ENCODE data around the gene LLGL1.

DNA sequence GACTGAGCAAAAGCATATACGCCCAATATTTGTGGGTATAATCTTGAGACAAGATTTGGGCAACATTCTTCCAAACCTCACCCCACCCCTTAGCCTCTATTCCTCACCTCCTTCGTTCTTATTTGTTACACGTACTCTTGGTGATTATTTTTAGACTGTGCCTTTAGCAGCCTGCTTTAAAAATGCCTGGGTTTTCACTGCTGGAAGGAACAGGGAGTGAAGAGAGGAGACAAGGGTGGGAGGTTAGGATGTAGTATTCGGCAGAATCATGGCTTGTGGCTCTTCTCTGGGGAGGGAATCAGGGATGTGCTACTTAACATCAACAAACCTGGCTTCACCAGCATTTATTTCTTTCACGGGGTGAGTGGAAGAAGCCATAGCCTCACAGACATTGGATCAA, 30.2 kb upstream of the LLGL1 start:
- TF ChIP-seq, protein P1, sequence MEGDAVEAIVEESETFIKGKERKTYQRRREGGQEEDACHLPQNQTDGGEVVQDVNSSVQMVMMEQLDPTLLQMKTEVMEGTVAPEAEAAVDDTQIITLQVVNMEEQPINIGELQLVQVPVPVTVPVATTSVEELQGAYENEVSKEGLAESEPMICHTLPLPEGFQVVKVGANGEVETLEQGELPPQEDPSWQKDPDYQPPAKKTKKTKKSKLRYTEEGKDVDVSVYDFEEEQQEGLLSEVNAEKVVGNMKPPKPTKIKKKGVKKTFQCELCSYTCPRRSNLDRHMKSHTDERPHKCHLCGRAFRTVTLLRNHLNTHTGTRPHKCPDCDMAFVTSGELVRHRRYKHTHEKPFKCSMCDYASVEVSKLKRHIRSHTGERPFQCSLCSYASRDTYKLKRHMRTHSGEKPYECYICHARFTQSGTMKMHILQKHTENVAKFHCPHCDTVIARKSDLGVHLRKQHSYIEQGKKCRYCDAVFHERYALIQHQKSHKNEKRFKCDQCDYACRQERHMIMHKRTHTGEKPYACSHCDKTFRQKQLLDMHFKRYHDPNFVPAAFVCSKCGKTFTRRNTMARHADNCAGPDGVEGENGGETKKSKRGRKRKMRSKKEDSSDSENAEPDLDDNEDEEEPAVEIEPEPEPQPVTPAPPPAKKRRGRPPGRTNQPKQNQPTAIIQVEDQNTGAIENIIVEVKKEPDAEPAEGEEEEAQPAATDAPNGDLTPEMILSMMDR (IDR thresholded peaks at IDR 0.05) = no peak
- TF ChIP-seq EP300 (IDR thresholded peaks at IDR 0.05; ENCODE audit: low read depth) (no peak), POLR2A (IDR thresholded peaks at IDR 0.05) (no peak)

Measured in transverse colon (tissue), 3 donors.